ENCODE measurements around the gene TXNRD2.

- no peak for TF ChIP-seq YY1 (IDR thresholded peaks at IDR 0.05; ENCODE audit: low read depth)
- no peak for TF ChIP-seq CREB1 (IDR thresholded peaks at IDR 0.05; ENCODE audit: low read depth)
- no peak for TF ChIP-seq USF1 (IDR thresholded peaks at IDR 0.05)
- no peak for TF ChIP-seq TAF1 (IDR thresholded peaks at IDR 0.05; ENCODE audit: low read depth)
Measured at GRCh38 chr22:19981171-19981960, 39.7 kb upstream of the TXNRD2 start.

Data from Ishikawa (cell line).